Trophoblast cell (in vitro differentiated cells and primary cell): ENCODE data around the gene PRTG.
A peak's percentile ranks its signal among the peaks of the same experiment; 100 is the strongest.

Source experiments
- DNase-seq, 2 donors: peaks; one replicate each; pipeline ENCODE4 v3.0.0-alpha.2; 2016
- H2AFZ ChIP-seq: 2 replicates; pipeline ENCODE4 v1.6.1; 2013; ENCODE audit warnings: low read length, moderate library complexity, mild to moderate bottlenecking; ENCODE audit not compliant: insufficient read depth, poor library complexity
- H2AK5ac ChIP-seq: 2 replicates; pipeline ENCODE4 v1.6.1; 2013; ENCODE audit warnings: mild to moderate bottlenecking, low read length
- H2BK120ac ChIP-seq: 2 replicates; pipeline ENCODE4 v1.6.1; 2013; ENCODE audit warnings: low read length, mild to moderate bottlenecking, moderate library complexity; ENCODE audit not compliant: insufficient read depth, poor library complexity
- H2BK12ac ChIP-seq: 2 replicates; pipeline ENCODE4 v1.6.1; 2013; ENCODE audit warnings: mild to moderate bottlenecking, low read length, moderate library complexity
- H2BK5ac ChIP-seq: 2 replicates; pipeline ENCODE4 v1.6.1; 2013; ENCODE audit warnings: low read length, low read depth, moderate library complexity, mild to moderate bottlenecking; ENCODE audit not compliant: poor library complexity
- H3K14ac ChIP-seq: 2 replicates; pipeline ENCODE4 v1.6.1; 2013; ENCODE audit warnings: mild to moderate bottlenecking, low read length
- H3K18ac ChIP-seq: 2 replicates; pipeline ENCODE4 v1.6.1; 2013; ENCODE audit warnings: mild to moderate bottlenecking, low read length
- H3K23ac ChIP-seq: 2 replicates; pipeline ENCODE4 v1.6.1; 2013; ENCODE audit warnings: low read length
- H3K27ac ChIP-seq: 2 replicates; pipeline ENCODE4 v1.5.1; 2013; ENCODE audit warnings: low read depth, mild to moderate bottlenecking, inconsistent platforms, low read length, moderate library complexity
- H3K27me3 ChIP-seq: 2 replicates; pipeline ENCODE4 v1.6.1; 2013; ENCODE audit warnings: inconsistent platforms, mild to moderate bottlenecking, low read length, moderate library complexity; ENCODE audit not compliant: insufficient read depth
- H3K36me3 ChIP-seq, 2 experiments: 1 replicate in 1 of 2; 2 replicates in 1 of 2; pipeline ENCODE4 v1.6.1; 2013; ENCODE audit warnings: low read length in 2 of 2, mild to moderate bottlenecking in 2 of 2, moderate library complexity in 1 of 2; ENCODE audit not compliant: insufficient read depth in 2 of 2, control insufficient read depth in 1 of 2
- H3K4ac ChIP-seq: 2 replicates; pipeline ENCODE4 v1.6.1; 2013; ENCODE audit warnings: low read depth, mild to moderate bottlenecking, low read length, moderate library complexity
- H3K4me1 ChIP-seq, 2 experiments: 1 replicate in 1 of 2; 2 replicates in 1 of 2; pipeline ENCODE4 v1.6.1; 2013; ENCODE audit warnings: low read length in 2 of 2, mild to moderate bottlenecking in 2 of 2, moderate library complexity in 1 of 2; ENCODE audit not compliant: insufficient read depth in 2 of 2, control insufficient read depth in 1 of 2
- H3K4me2 ChIP-seq: 2 replicates; pipeline ENCODE4 v1.6.1; 2013; ENCODE audit warnings: inconsistent platforms, mild to moderate bottlenecking, low read length, moderate library complexity
- H3K4me3 ChIP-seq: 2 replicates; pipeline ENCODE4 v1.5.1; 2013; ENCODE audit warnings: mild to moderate bottlenecking, low read depth, low read length, inconsistent platforms
- H3K79me1 ChIP-seq: one replicate; pipeline ENCODE4 v1.6.1; 2013; ENCODE audit warnings: low read length
- H3K79me2 ChIP-seq: 2 replicates; pipeline ENCODE4 v1.6.1; 2013; ENCODE audit warnings: low read length, mild to moderate bottlenecking; ENCODE audit not compliant: control insufficient read depth, insufficient read depth, poor library complexity
- H3K9ac ChIP-seq: 2 replicates; pipeline ENCODE4 v1.6.1; 2013; ENCODE audit warnings: mild to moderate bottlenecking, low read length
- H3K9me3 ChIP-seq: 2 replicates; pipeline ENCODE4 v1.6.1; 2013; ENCODE audit warnings: low read depth, mild to moderate bottlenecking, control low read depth, inconsistent platforms, low read length; ENCODE audit not compliant: insufficient read depth
- H4K12ac ChIP-seq: 2 replicates; pipeline ENCODE4 v1.6.1; 2013; ENCODE audit warnings: low read depth, mild to moderate bottlenecking, low read length, moderate library complexity
- H4K8ac ChIP-seq: 2 replicates; pipeline ENCODE4 v1.6.1; 2013; ENCODE audit warnings: low read depth, mild to moderate bottlenecking, low read length, moderate library complexity
- H4K91ac ChIP-seq: one replicate; pipeline ENCODE4 v1.6.1; 2013; ENCODE audit warnings: low read depth, mild to moderate bottlenecking, low read length, moderate library complexity
- WGBS: extraction: QIAGEN DNeasy Blood & Tissue Kit; methylation state at CpG from one replicate; pipeline ENCODE4 v1.1.7; 2013; ENCODE audit warnings: missing lambda C conversion rate; ENCODE audit not compliant: insufficient read length, insufficient coverage; ENCODE audit errors: extremely low coverage; 5-methylcytosine and 5-hydroxymethylcytosine counted together

Gene PRTG

GRCh38 chr15:55687792-55688191, 55.2 kb downstream of the PRTG start:
- Histone ChIP-seq H3K23ac (no peak overlapping the region), H3K4me1 (peaks cover 0 to 2% of the 10 kb centered on the region in 2 experiments), H3K14ac (no peak overlapping the region), H3K9ac (no peak overlapping the region), H2BK5ac (no peak overlapping the region), H3K4ac (peak overlapping the region; percentile 55), H4K91ac (no peak overlapping the region), H2BK12ac (no peak overlapping the region), H3K4me3 (no peak overlapping the region), H3K36me3 (peaks cover 11 to 15% of the 10 kb centered on the region in 2 experiments), H2BK120ac (no peak overlapping the region), H3K79me2 (peaks cover 6% of the 10 kb centered on the region), H4K12ac (no peak overlapping the region), H2AK5ac (no peak overlapping the region), H3K79me1 (no peaks in the 10 kb centered on the region), H4K8ac (no peak overlapping the region), H3K18ac (no peak overlapping the region), H3K9me3 (no peaks in the 10 kb centered on the region), H3K27me3 (no peaks in the 10 kb centered on the region), H3K27ac (no peak overlapping the region), H2AFZ (no peak overlapping the region), H3K4me2 (no peak overlapping the region)
- no peak for DNase-seq
- no CpG with 5 or more reads among the region's 6 CpGs for WGBS

- Histone ChIP-seq H3K4me3 (no peak overlapping the region), H4K91ac (no peak overlapping the region), H3K79me1 (no peaks in the 10 kb centered on the region), H3K18ac (no peak overlapping the region), H2AFZ (no peak overlapping the region), H3K4ac (no peak overlapping the region), H2BK12ac (no peak overlapping the region), H3K79me2 (peaks cover 5% of the 10 kb centered on the region), H3K23ac (no peak overlapping the region), H3K4me1 (peaks cover 0 to 2% of the 10 kb centered on the region in 2 experiments), H3K9ac (no peak overlapping the region), H2BK5ac (no peak overlapping the region), H3K27me3 (no peaks in the 10 kb centered on the region), H3K9me3 (no peaks in the 10 kb centered on the region), H2AK5ac (no peak overlapping the region), H3K14ac (no peak overlapping the region), H3K4me2 (no peak overlapping the region), H3K36me3 (peaks cover 14 to 19% of the 10 kb centered on the region in 2 experiments), H2BK120ac (no peak overlapping the region), H3K27ac (no peak overlapping the region), H4K8ac (no peak overlapping the region), H4K12ac (no peak overlapping the region)
- WGBS: no CpG with 5 or more reads among the region's 1 CpG
- DNase-seq: peak in 1 of 2 donors; percentile 19
Observed at GRCh38 chr15:55685286-55685685, 57.7 kb downstream of the PRTG start.

DNA sequence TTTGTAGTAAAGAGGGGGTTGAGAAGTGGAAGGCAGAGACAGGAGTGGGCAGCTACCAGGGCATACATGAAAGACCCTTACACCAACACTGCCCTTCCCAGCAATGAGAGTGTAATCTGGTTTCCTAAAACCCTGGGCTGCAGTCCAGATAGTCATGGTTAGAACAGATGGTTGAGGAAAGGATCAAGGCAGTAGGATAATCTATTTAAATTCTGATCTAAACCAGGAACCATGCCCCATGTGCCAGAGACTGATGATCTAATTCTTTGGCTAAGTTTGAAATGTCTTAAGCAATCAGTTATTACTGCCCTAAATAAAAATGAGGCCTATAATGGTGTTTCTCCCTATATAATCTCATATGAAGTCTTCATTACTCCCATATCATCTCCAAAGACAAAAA, 59.6 kb downstream of the PRTG start:
- H3K36me3 ChIP-seq: peaks cover 11 to 23% of the 10 kb centered on the region in 2 experiments
- H4K8ac ChIP-seq: no peak overlapping the region
- no peaks in the 10 kb centered on the region for H3K27me3 ChIP-seq
- H4K91ac ChIP-seq: no peak overlapping the region
- no peak overlapping the region for H3K4me2 ChIP-seq
- no peak overlapping the region for H2BK5ac ChIP-seq
- no peak overlapping the region for H3K27ac ChIP-seq
- no peak for DNase-seq
- no peak overlapping the region for H2BK120ac ChIP-seq
- no peak overlapping the region for H3K14ac ChIP-seq
- no peak overlapping the region for H4K12ac ChIP-seq
- H2BK12ac ChIP-seq: no peak overlapping the region
- H3K9me3 ChIP-seq: no peaks in the 10 kb centered on the region
- no peak overlapping the region for H3K4ac ChIP-seq
- no peak overlapping the region for H2AFZ ChIP-seq
- no peak overlapping the region for H3K23ac ChIP-seq
- H3K79me1 ChIP-seq: no peaks in the 10 kb centered on the region
- H3K18ac ChIP-seq: no peak overlapping the region
- H2AK5ac ChIP-seq: no peak overlapping the region
- H3K79me2 ChIP-seq: peaks cover 4% of the 10 kb centered on the region
- peaks cover 0 to 2% of the 10 kb centered on the region in 2 experiments for H3K4me1 ChIP-seq
- no peak overlapping the region for H3K9ac ChIP-seq
- H3K4me3 ChIP-seq: no peak overlapping the region

GRCh38 chr15:55681631-55682030, 61.3 kb downstream of the PRTG start:
- Histone ChIP-seq H3K36me3 (peaks cover 11 to 24% of the 10 kb centered on the region in 2 experiments), H3K79me2 (no peaks in the 10 kb centered on the region), H3K4me1 (no peaks in the 10 kb centered on the region), H3K27me3 (no peaks in the 10 kb centered on the region), H3K4me3 (no peak overlapping the region), H4K91ac (no peak overlapping the region), H4K8ac (no peak overlapping the region), H2AFZ (no peak overlapping the region), H3K14ac (no peak overlapping the region), H3K18ac (no peak overlapping the region), H3K9me3 (no peaks in the 10 kb centered on the region), H3K4me2 (no peak overlapping the region), H2AK5ac (no peak overlapping the region), H3K9ac (no peak overlapping the region), H4K12ac (no peak overlapping the region), H2BK5ac (no peak overlapping the region), H2BK12ac (no peak overlapping the region), H3K79me1 (no peaks in the 10 kb centered on the region), H3K23ac (no peak overlapping the region), H2BK120ac (no peak overlapping the region), H3K27ac (no peak overlapping the region), H3K4ac (no peak overlapping the region)
- no CpG with 5 or more reads among the region's 5 CpGs for WGBS
- DNase-seq: no peak
